AG10803 (cell line): ENCODE data around the gene TRIM46.

Experiments
- DNase-seq: peaks from one replicate; pipeline ENCODE4 v3.0.0; 2010; ENCODE audit warnings: low read depth
- H3K4me3 ChIP-seq: 2 replicates; pipeline ENCODE4 v1.5.1; 2011; ENCODE audit warnings: mild to moderate bottlenecking, low read length, control low read depth
- CTCF ChIP-seq: conservative IDR thresholded peaks from 2 replicates; pipeline ENCODE4 v1.5.1; 2011; ENCODE audit warnings: mild to moderate bottlenecking, low read length, control low read depth, inconsistent platforms

Gene TRIM46

DNA sequence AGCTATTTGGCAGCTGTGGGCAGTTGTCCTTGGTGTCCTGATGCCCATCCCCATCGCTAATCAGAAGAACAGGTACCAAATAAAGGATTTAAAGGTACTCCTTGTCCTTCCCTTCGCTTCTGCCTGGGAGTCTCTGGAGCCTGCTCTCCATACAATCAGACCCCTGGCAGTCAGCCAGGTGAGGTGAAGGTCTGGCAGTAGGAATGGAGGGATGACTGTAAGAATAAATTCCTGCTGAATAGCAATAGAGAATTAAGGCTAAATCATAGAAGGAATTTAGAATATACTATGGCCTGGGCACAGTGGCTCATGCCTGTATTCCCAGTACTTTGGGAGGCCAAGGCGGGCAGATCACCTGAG, 24.9 kb downstream of the TRIM46 start:
- no peak for TF ChIP-seq CTCF
- H3K4me3 ChIP-seq = no peak overlapping the region
- DNase-seq = no peak

- no peak overlapping the region for H3K4me3 ChIP-seq
- DNase-seq = no peak
- TF ChIP-seq CTCF = no peak
Observed at GRCh38 chr1:155199792-155200191, 26.1 kb downstream of the TRIM46 start.

DNA sequence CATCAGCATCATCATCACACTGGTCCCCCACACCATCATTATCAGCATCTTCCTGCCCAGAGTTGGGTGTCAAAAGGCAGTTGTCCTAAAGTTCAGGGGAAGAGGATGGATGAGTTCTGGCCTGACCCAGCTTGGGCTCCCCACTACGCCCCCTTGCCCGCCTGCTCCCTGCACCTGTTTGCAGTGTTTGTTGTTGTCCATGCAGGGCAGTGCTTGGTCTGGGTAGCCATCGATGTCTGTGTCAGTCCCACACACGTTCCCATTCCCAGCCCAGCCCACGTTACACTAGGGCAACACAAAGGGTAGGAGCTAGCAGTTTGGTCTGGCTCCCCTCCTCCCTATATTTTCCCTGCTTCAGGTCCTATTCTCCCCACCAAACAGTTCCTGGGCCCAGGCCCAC, 27.3 kb downstream of the TRIM46 start:
- no peak for TF ChIP-seq CTCF
- DNase-seq = no peak
- H3K4me3 ChIP-seq = no peak overlapping the region

GRCh38 chr1:155202198-155202597, 28.5 kb downstream of the TRIM46 start:
- no peak for TF ChIP-seq CTCF
- no peak for DNase-seq

DNA sequence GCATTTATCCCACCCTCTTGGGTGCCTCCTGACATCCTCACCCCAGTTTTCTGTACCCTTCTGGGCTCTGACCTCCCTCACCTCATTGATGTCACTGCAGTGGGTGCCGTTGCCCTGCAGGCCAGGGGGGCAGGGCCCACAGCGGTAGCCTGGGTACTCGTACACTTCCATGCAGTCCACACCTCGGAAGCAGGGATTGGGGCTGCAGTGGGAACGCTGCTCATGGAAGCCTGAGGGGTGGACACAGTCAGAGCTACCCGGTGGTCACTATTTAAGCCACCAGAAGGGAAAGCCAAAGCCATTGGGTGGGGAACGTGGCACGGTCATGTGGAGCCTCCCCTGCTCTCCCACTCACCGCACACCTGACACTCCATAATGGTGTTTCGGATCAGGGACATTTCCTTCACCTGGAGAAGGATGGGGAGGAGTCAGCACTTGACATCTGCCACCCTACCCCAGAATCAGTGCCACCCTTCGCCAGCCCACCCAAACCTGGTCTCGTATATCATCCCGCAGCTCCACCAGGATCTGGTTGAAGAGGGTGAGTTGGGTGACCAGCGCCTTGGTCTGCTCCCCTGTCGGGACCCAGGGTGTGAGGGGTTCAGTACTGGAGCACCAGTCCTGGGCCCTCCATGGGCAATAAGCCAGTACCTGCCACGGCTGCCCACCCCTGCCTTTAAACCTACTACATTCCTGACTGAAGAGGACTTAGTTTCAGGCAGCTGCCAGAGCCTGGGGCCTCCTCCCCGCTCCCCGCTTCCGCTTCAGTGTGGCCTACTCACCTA, 29.3 kb downstream of the TRIM46 start:
- no peak overlapping the region for H3K4me3 ChIP-seq
- DNase-seq = no peak
- TF ChIP-seq CTCF = no peak

More at GRCh38 chr1:155202198-155202597, 28.5 kb downstream of the TRIM46 start:
- no peak overlapping the region for H3K4me3 ChIP-seq

GRCh38 chr1:155205035-155205434, 31.4 kb downstream of the TRIM46 start:
- no peak for TF ChIP-seq CTCF
- H3K4me3 ChIP-seq = no peak overlapping the region
- DNase-seq = no peak

GRCh38 chr1:155205969-155206593, 32.4 kb downstream of the TRIM46 start:
- no peak for DNase-seq
- no peak overlapping the region for H3K4me3 ChIP-seq
- no peak for TF ChIP-seq CTCF
